HL-60 (cell line): ENCODE data around the gene CTNNA3.

ENCODE experiments used
- DNase-seq, 2 experiments: peaks; one replicate each; pipeline ENCODE4 v3.0.0-alpha.2; 2010 to 2020; ENCODE audit warnings: low read depth in 1 of 2, low spot score in 1 of 2
- H3K27ac ChIP-seq: fragments of 250-450 bp; sonication (Bioruptor Pico); replicated peaks from 2 replicates; pipeline ENCODE4 v1.5.1; 2020; ENCODE audit warnings: mild to moderate bottlenecking, moderate library complexity
- H3K27me3 ChIP-seq: fragments of 250-450 bp; sonication (Bioruptor Pico); 2 replicates; pipeline ENCODE4 v1.5.1; 2021; ENCODE audit warnings: mild to moderate bottlenecking, moderate library complexity; ENCODE audit not compliant: insufficient read depth, poor library complexity, severe bottlenecking
- H3K4me3 ChIP-seq: replicated peaks from 2 replicates; pipeline ENCODE4 v1.5.1; 2011; ENCODE audit warnings: mild to moderate bottlenecking, control low read depth, low read length; ENCODE audit not compliant: insufficient read depth
- GABPA ChIP-seq: IDR thresholded peaks from 2 replicates; pipeline ENCODE4 v1.6.1; 2012; ENCODE audit warnings: low read depth
- POLR2AphosphoS5 ChIP-seq: IDR thresholded peaks from 2 replicates; pipeline ENCODE4 v1.6.1; 2012; ENCODE audit warnings: low read depth
- SPI1 ChIP-seq: IDR thresholded peaks from 2 replicates; pipeline ENCODE4 v1.6.1; 2012; ENCODE audit warnings: low read depth, mild to moderate bottlenecking, borderline replicate concordance
- TF ChIP-seq, protein P1 (sequence below): IDR thresholded peaks from one replicate; pipeline ENCODE4 v1.5.1; 2011; ENCODE audit warnings: low read length, control low read depth, inconsistent platforms; ENCODE audit not compliant: insufficient read depth
- TF ChIP-seq, protein P2 (sequence below): IDR thresholded peaks from 2 replicates; pipeline ENCODE4 v1.6.1; 2012; ENCODE audit warnings: low read depth; ENCODE audit not compliant: insufficient replicate concordance

Gene CTNNA3

DNA sequence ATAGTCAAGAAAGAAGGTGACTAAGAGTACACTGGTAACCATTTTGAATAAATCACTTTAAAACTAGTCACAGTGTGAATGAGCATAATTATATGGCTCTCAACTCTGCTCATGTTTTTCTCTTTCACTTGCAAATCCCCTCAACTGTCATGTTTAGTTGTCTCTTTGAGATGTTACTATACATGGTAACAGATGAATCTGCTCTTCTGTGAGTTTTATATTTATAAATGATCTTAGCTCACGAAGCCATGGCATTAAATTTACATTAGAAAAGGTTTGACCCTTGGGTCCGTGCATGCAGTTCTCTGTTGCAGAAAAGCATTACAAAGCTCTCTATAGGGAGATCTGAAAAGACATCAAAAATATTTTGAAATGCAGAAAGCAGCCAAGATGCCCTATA is 803.1 kb downstream of the CTNNA3 start:
- DNase-seq: no peak
- Histone ChIP-seq H3K27me3 (no peaks in the 10 kb centered on the region), H3K4me3 (no peak overlapping the region), H3K27ac (no peak overlapping the region)
- no peak for TF ChIP-seq POLR2AphosphoS5

DNA sequence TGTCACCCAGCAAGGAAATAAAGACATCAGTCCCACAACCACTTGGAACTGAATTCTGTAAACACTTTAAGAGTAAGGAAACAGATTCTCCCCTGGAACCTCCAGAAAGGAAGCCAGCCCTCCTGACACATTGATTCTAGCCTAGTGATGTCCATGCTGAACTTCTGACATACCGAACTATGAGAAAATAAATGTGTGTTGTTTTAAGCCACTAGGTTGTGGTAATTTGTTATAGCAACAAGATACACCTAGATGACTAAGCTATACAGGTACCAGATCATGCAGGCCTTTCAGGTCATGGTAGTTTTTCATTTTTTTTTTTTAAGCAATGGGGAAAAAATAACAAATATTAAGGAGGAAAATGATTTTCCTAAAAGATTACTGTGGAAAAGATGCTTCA is 807.8 kb downstream of the CTNNA3 start:
- TF ChIP-seq, protein P1, sequence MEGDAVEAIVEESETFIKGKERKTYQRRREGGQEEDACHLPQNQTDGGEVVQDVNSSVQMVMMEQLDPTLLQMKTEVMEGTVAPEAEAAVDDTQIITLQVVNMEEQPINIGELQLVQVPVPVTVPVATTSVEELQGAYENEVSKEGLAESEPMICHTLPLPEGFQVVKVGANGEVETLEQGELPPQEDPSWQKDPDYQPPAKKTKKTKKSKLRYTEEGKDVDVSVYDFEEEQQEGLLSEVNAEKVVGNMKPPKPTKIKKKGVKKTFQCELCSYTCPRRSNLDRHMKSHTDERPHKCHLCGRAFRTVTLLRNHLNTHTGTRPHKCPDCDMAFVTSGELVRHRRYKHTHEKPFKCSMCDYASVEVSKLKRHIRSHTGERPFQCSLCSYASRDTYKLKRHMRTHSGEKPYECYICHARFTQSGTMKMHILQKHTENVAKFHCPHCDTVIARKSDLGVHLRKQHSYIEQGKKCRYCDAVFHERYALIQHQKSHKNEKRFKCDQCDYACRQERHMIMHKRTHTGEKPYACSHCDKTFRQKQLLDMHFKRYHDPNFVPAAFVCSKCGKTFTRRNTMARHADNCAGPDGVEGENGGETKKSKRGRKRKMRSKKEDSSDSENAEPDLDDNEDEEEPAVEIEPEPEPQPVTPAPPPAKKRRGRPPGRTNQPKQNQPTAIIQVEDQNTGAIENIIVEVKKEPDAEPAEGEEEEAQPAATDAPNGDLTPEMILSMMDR: no peak
- TF ChIP-seq SPI1 (no peak), POLR2AphosphoS5 (no peak), GABPA (no peak)
- TF ChIP-seq, protein P2, sequence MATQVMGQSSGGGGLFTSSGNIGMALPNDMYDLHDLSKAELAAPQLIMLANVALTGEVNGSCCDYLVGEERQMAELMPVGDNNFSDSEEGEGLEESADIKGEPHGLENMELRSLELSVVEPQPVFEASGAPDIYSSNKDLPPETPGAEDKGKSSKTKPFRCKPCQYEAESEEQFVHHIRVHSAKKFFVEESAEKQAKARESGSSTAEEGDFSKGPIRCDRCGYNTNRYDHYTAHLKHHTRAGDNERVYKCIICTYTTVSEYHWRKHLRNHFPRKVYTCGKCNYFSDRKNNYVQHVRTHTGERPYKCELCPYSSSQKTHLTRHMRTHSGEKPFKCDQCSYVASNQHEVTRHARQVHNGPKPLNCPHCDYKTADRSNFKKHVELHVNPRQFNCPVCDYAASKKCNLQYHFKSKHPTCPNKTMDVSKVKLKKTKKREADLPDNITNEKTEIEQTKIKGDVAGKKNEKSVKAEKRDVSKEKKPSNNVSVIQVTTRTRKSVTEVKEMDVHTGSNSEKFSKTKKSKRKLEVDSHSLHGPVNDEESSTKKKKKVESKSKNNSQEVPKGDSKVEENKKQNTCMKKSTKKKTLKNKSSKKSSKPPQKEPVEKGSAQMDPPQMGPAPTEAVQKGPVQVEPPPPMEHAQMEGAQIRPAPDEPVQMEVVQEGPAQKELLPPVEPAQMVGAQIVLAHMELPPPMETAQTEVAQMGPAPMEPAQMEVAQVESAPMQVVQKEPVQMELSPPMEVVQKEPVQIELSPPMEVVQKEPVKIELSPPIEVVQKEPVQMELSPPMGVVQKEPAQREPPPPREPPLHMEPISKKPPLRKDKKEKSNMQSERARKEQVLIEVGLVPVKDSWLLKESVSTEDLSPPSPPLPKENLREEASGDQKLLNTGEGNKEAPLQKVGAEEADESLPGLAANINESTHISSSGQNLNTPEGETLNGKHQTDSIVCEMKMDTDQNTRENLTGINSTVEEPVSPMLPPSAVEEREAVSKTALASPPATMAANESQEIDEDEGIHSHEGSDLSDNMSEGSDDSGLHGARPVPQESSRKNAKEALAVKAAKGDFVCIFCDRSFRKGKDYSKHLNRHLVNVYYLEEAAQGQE: no peak
- Histone ChIP-seq H3K4me3 (no peak overlapping the region), H3K27me3 (no peaks in the 10 kb centered on the region), H3K27ac (no peak overlapping the region)
- no peak for DNase-seq

DNA sequence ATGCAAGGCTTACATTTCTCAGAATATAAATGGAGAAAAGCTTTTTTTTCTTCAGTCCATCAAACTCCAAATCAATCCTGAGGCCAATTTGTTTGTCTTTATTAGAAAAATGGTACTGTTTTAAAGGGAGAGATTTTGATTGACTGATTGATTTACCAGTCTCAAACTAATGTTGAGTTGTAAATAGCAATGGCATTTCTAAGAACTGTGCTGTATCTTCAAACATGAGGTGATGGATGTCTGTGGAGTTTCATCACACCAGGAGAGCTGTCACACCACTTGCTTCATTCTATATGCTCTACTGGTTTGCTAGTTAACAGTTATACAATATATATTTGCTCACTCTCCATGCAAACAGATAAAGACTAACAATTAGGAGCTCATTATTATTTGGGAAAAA is 809.1 kb downstream of the CTNNA3 start:
- Histone ChIP-seq H3K4me3 (no peak overlapping the region), H3K27me3 (no peaks in the 10 kb centered on the region), H3K27ac (no peak overlapping the region)
- DNase-seq: no peak
- TF ChIP-seq POLR2AphosphoS5 (no peak), GABPA (no peak), SPI1 (no peak)
- TF ChIP-seq, protein P1: no peak
- TF ChIP-seq, protein P2: no peak

DNA sequence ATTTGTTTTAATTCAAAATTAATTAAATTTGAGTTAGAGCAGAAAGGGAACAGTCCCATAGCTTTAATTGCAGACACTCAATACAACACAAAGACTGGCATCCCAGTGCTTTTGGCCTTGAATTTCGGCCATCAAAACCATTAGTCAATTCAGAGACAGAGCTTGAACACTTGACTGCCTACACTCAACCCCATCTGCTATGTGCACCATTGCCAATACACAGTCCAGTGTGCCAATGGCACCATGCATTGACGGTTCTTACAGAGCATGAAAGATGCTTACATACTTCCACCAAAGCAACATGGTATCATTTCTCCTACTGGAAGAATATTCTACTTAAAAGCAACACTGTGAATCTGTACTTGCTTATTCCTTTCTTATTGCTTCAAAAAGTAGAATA is 813.7 kb downstream of the CTNNA3 start:
- no peak for TF ChIP-seq SPI1
- TF ChIP-seq, protein P1: no peak
- no peak for TF ChIP-seq POLR2AphosphoS5
- TF ChIP-seq, protein P2: no peak
- TF ChIP-seq GABPA: no peak
- no peak for DNase-seq

More for the DNA sequence above, 813.7 kb downstream of the CTNNA3 start:
- H3K4me3 ChIP-seq: no peak overlapping the region
- H3K27ac ChIP-seq: no peak overlapping the region
- no peaks in the 10 kb centered on the region for H3K27me3 ChIP-seq
